Mucosa of descending colon (tissue), 3 donors: ENCODE measurements around the gene LTB4R2. TPM values are rescaled to one million over a fixed set of nuclear protein-coding genes. Genes with fewer than 3 reads are reported as not detected.

Source experiments
- ATAC-seq: fragments of 200-7000 bp; cut with Tn5 transposase; one replicate; pipeline ENCODE4 v1.9.1; 2020; ENCODE audit warnings: mild to moderate bottlenecking, moderate library complexity
- DNase-seq, 3 donors: peaks; one replicate each; pipeline ENCODE4 v3.0.0-alpha.2; 2020
- H3K36me3 ChIP-seq: fragments of 200-600 bp; one replicate; pipeline ENCODE4 v1.8.0; 2021; ENCODE audit warnings: low read depth, mild to moderate bottlenecking
- H3K4me1 ChIP-seq: fragments of 200-600 bp; one replicate; pipeline ENCODE4 v1.8.0; 2021; ENCODE audit warnings: low read depth, mild to moderate bottlenecking
- H3K4me3 ChIP-seq: fragments of 200-600 bp; one replicate; pipeline ENCODE4 v1.8.0; 2021; ENCODE audit warnings: mild to moderate bottlenecking
- H3K9me3 ChIP-seq: fragments of 200-600 bp; one replicate; pipeline ENCODE4 v1.8.0; 2021; ENCODE audit warnings: mild to moderate bottlenecking
- CTCF ChIP-seq: fragments of 200-600 bp; IDR thresholded peaks from one replicate; pipeline ENCODE4 v1.8.0; 2022; ENCODE audit warnings: antibody characterized with exemption, mild to moderate bottlenecking
- intact Hi-C, 2 donors: fragments of 100-400 bp; cut with DNase I in 1 of 2; cut with micrococcal nuclease in 1 of 2; formaldehyde crosslinking; loops; one replicate each; pipeline versions ENCODE4 v1.11.0 to v1.11.1; 2022; cut with DNase I, micrococcal nuclease
- total RNA-seq, 3 donors: library from RNA; stranded (reverse); fragmentation: NEBNext Ultra II Directional in 2 of 3; extraction: Animal tissue kit (Norgen Biotek cat#: 25700) in 2 of 3; gene quantifications; one replicate each; pipeline versions ENCODE4 v1.2.1 to v1.2.4, GENCODE V29; 2021 to 2023
- donor health status: DM: no; HTN: no; CAD: no; lungs with moderate emphysema.
- donor health status: DM: no; HTN: no; CAD: no.
- donor health status: DM: no; HTN: yes; CAD: no.

LTB4R2 gene
- total RNA-seq, 3 donors from 2014 or later, result 3.7 to 6.3 (median 5.0) TPM

GRCh38 chr14:24311837-24312615 is 2.1 kb downstream of the LTB4R2 start:
- intact Hi-C loops, result no loop called here
- ATAC-seq (no peak), DNase-seq (no peak)
- no peaks in the 10 kb centered on the region for H3K9me3 ChIP-seq
- H3K36me3 ChIP-seq, result no peaks in the 10 kb centered on the region
- TF ChIP-seq CTCF, result no peak
- H3K4me1 ChIP-seq, result peaks cover 61% of the 10 kb centered on the region
- H3K4me3 ChIP-seq, result no peak overlapping the region

- DNase-seq (peak in 2 of 3 donors; percentile 42 to 47), ATAC-seq (no peak)
These were observed 3.0 kb downstream of the LTB4R2 start for GRCh38 chr14:24312736-24313507.

GRCh38 chr14:24313913-24314312 is 4.0 kb downstream of the LTB4R2 start:
- TF ChIP-seq CTCF, result no peak
- Histone ChIP-seq H3K36me3 (no peaks in the 10 kb centered on the region), H3K9me3 (no peaks in the 10 kb centered on the region), H3K4me1 (peaks cover 48% of the 10 kb centered on the region), H3K4me3 (no peak overlapping the region)
- DNase-seq, result no peak
- intact Hi-C loops, result no loop called here
- ATAC-seq, result no peak

More at GRCh38 chr14:24312736-24313507, 3.0 kb downstream of the LTB4R2 start:
- no peaks in the 10 kb centered on the region for H3K9me3 ChIP-seq
- H3K4me3 ChIP-seq, result no peak overlapping the region
- peaks cover 57% of the 10 kb centered on the region for H3K4me1 ChIP-seq
- TF ChIP-seq CTCF, result no peak
- intact Hi-C loops, result no loop called here
- H3K36me3 ChIP-seq, result no peaks in the 10 kb centered on the region

GRCh38 chr14:24314377-24315193 is 4.6 kb downstream of the LTB4R2 start:
- no peaks in the 10 kb centered on the region for H3K9me3 ChIP-seq
- no peak for TF ChIP-seq CTCF
- H3K4me1 ChIP-seq, result peaks cover 43% of the 10 kb centered on the region
- H3K36me3 ChIP-seq, result no peaks in the 10 kb centered on the region
- intact Hi-C loops, result no loop called here
- no peak overlapping the region for H3K4me3 ChIP-seq
- no peak for DNase-seq
- ATAC-seq, result no peak

- H3K4me1 ChIP-seq, result peaks cover 35% of the 10 kb centered on the region
- no peaks in the 10 kb centered on the region for H3K9me3 ChIP-seq
- DNase-seq, result no peak
- ATAC-seq, result no peak
- H3K36me3 ChIP-seq, result no peaks in the 10 kb centered on the region
- intact Hi-C loops, result no loop called here
- no peak overlapping the region for H3K4me3 ChIP-seq
- no peak for TF ChIP-seq CTCF
These were observed 5.4 kb downstream of the LTB4R2 start for GRCh38 chr14:24315243-24315806.
